MM.1S (cell line): ENCODE measurements around the gene RPL27A.

Experiments
- CTCF ChIP-seq: fragments of 300-600 bp; sonication (generic); IDR thresholded peaks from 2 replicates; pipeline ENCODE4 v1.5.1; 2016; ENCODE audit warnings: antibody characterized with exemption, low read length, mixed read lengths
- EZH2 ChIP-seq: fragments of 300-600 bp; sonication (generic); optimal IDR thresholded peaks from 2 replicates; pipeline ENCODE3; 2017; ENCODE audit warnings: low read depth, mild to moderate bottlenecking, antibody characterized with exemption, low read length, mixed read lengths
- EZH2phosphoT487 ChIP-seq: fragments of 300-600 bp; sonication (generic); IDR thresholded peaks from 2 replicates; pipeline ENCODE4 v1.6.1; 2018; ENCODE audit warnings: antibody characterized with exemption, low read length

DNA sequence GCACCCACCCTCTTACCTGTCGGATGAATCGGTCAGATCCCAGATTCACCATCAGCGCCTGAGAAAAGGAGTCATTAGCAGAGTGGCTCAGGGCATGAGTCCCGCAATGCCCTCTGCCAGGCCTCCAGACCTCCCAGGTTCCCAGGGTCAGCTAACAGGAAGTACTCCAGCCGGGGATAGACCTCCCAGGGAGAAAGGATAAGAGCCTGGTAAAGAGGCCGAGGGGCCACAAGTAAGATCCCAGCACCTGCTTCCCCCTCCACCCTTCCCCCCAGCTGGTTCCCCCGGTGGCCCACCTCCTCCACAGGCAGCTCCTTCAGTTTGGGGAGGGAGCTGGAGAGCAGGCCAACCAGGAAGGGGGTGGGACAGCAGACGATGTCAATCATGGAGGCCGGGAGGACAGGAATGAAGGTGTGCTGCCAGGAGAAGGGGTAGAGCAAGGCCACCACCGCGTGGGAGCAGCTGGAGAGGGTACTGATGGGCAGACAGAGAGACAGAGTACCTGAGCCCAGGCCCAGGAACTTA lies 16.4 kb downstream of the RPL27A start:
- TF ChIP-seq CTCF (no peak), EZH2phosphoT487 (no peak), EZH2 (no peak)
